ENCODE results near the gene NDUFAF3.
"Not testable (repeated sequence)": the region's sequence is repeated elsewhere in the genome, so short reads cannot be mapped to it uniquely, and the experiment has no call there.

Gene NDUFAF3

DNA sequence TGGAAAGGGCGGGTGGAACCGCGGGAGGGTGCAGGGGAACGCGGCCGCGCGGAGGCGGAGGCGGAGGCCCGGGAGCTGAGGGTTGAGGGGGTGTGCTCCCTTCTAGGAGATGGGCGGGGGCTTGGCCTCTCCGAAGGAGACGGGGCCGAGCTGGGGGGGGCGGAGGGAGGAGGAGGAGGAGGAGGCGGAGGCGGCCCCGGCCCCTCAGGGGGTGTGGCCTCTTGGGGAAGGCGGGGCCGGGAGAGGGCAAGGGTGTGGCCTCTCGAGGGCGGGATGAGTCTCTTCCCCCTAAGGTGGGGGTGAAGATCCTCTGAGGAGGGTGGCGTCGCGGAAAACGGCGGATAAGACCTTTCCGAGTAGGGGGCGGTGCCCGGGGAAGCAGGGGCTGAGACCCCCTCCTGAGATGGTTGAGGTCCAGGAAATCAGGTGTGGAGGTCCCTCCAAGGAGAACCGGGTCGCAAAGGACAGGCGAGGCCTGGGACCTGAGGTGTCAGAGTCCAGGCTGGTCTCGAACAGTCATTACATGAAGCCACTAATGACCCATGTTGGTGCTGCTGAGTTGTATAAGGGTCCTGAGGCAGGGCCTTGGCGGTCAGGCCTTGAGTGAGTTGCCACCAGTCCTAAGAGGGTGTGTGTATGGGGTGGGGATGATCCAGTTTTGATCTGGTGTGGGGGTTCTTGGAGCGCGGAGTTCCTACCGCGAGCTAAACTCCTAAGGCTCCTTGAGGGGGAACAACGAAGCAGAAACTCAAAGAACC is 14.0 kb upstream of the NDUFAF3 start:
- H3K9ac ChIP-seq (ENCODE audit: low read length), result peak overlapping the region; percentile 99
- H3K27ac ChIP-seq (ENCODE audit: low read depth, low read length), result peak overlapping the region; percentile 82
- no peaks in the 10 kb centered on the region for H3K9me2 ChIP-seq (replicated peaks; ENCODE audit: insufficient read depth, low read length)
- H3K79me2 ChIP-seq (ENCODE audit: insufficient read depth, low read length), result peaks cover 33% of the 10 kb centered on the region
- no peaks in the 10 kb centered on the region for H3K9me3 ChIP-seq (ENCODE audit: insufficient read depth, low read length)
- H3F3A ChIP-seq (ENCODE audit: insufficient read depth), result peaks cover 7% of the 10 kb centered on the region; the same call in 1 of the 2 replicates
- H4K20me1 ChIP-seq (ENCODE audit: low read depth, low read length), result peaks cover 6% of the 10 kb centered on the region; the same call in 1 of the 2 replicates
- peak overlapping the region; percentile 88 for H3K4me2 ChIP-seq (ENCODE audit: low read depth, low read length, poor library complexity, severe bottlenecking)
- no peaks in the 10 kb centered on the region for H3K27me3 ChIP-seq (ENCODE audit: low read length)
- H2AFZ ChIP-seq (ENCODE audit: low read depth, low read length, severe bottlenecking), result peak overlapping the region; percentile 82
- TF ChIP-seq CTCF (IDR thresholded peaks at IDR 0.05; ENCODE audit: insufficient read depth, low read length, poor library complexity, severe bottlenecking) (peak; percentile 3), EZH2phosphoT487 (conservative IDR thresholded peaks at IDR 0.05; ENCODE audit: low read length) (no peak)
- peak overlapping the region; percentile 90 for H3K4me3 ChIP-seq (ENCODE audit: insufficient read depth, low read length, poor library complexity, severe bottlenecking)
- no peaks in the 10 kb centered on the region for H3K36me3 ChIP-seq (ENCODE audit: low read length)

- not testable (repeated sequence) for H3K9me2 ChIP-seq (replicated peaks; ENCODE audit: insufficient read depth, low read length); H3K27me3 ChIP-seq (ENCODE audit: low read length); H3K4me3 ChIP-seq (ENCODE audit: insufficient read depth, low read length, poor library complexity, severe bottlenecking); H4K20me1 ChIP-seq (ENCODE audit: low read depth, low read length); H2AFZ ChIP-seq (ENCODE audit: low read depth, low read length, severe bottlenecking); H3K36me3 ChIP-seq (ENCODE audit: low read length); H3K9me3 ChIP-seq (ENCODE audit: insufficient read depth, low read length); H3F3A ChIP-seq (ENCODE audit: insufficient read depth)
- H3K27ac ChIP-seq (ENCODE audit: low read depth, low read length), result peak overlapping the region; percentile 82; the same call in 1 of the 2 replicates
- peak overlapping the region; percentile 99; the same call in 1 of the 2 replicates for H3K9ac ChIP-seq (ENCODE audit: low read length)
- peak overlapping the region; percentile 88 for H3K4me2 ChIP-seq (ENCODE audit: low read depth, low read length, poor library complexity, severe bottlenecking)
- peaks cover 33% of the 10 kb centered on the region for H3K79me2 ChIP-seq (ENCODE audit: insufficient read depth, low read length)
Measured at GRCh38 chr3:49008627-49009026, 13.3 kb upstream of the NDUFAF3 start.

DNA sequence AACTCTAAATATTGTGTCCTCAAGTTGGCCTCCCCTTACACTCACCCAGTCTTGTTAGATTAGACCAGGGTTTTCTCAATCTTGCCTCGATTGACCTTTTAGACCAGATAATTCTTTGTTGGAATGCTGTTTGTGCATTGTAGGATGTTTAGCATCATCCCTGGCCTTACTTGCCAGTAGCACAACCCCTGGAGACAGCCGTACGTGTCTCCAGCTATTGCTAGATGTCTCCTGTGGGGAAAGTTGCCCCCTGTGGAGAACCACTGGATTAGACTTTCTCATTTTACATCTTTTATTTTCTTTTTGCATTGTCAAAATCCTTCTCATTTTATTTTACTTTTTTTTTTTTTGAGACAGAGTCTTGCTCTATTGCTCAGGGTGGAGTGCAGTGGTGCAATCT is 12.5 kb upstream of the NDUFAF3 start:
- H3K27me3 ChIP-seq (ENCODE audit: low read length), result no peaks in the 10 kb centered on the region
- H3K27ac ChIP-seq (ENCODE audit: low read depth, low read length), result no peak overlapping the region
- no peaks in the 10 kb centered on the region for H3K9me3 ChIP-seq (ENCODE audit: insufficient read depth, low read length)
- TF ChIP-seq EZH2phosphoT487 (conservative IDR thresholded peaks at IDR 0.05; ENCODE audit: low read length), result no peak
- TF ChIP-seq CTCF (IDR thresholded peaks at IDR 0.05; ENCODE audit: insufficient read depth, low read length, poor library complexity, severe bottlenecking), result no peak
- no peaks in the 10 kb centered on the region for H3K36me3 ChIP-seq (ENCODE audit: low read length)
- H3K9me2 ChIP-seq (replicated peaks; ENCODE audit: insufficient read depth, low read length), result no peaks in the 10 kb centered on the region
- H4K20me1 ChIP-seq (ENCODE audit: low read depth, low read length), result peaks cover 6% of the 10 kb centered on the region; the same call in 1 of the 2 replicates
- peaks cover 7% of the 10 kb centered on the region; the same call in 1 of the 2 replicates for H3F3A ChIP-seq (ENCODE audit: insufficient read depth)
- H2AFZ ChIP-seq (ENCODE audit: low read depth, low read length, severe bottlenecking), result no peak overlapping the region
- H3K9ac ChIP-seq (ENCODE audit: low read length), result no peak overlapping the region
- H3K4me3 ChIP-seq (ENCODE audit: insufficient read depth, low read length, poor library complexity, severe bottlenecking), result no peak overlapping the region
- H3K79me2 ChIP-seq (ENCODE audit: insufficient read depth, low read length), result peaks cover 33% of the 10 kb centered on the region
- H3K4me2 ChIP-seq (ENCODE audit: low read depth, low read length, poor library complexity, severe bottlenecking), result no peak overlapping the region

GRCh38 chr3:49012441-49013017 is 9.4 kb upstream of the NDUFAF3 start:
- Histone ChIP-seq H3K27me3 (ENCODE audit: low read length) (no peaks in the 10 kb centered on the region), H3K4me3 (ENCODE audit: insufficient read depth, low read length, poor library complexity, severe bottlenecking) (no peak overlapping the region), H3K36me3 (ENCODE audit: low read length) (no peaks in the 10 kb centered on the region), H4K20me1 (ENCODE audit: low read depth, low read length) (peaks cover 6% of the 10 kb centered on the region; the same call in 1 of the 2 replicates), H3K9me3 (ENCODE audit: insufficient read depth, low read length) (no peaks in the 10 kb centered on the region), H3K9ac (ENCODE audit: low read length) (no peak overlapping the region), H3K27ac (ENCODE audit: low read depth, low read length) (no peak overlapping the region), H3F3A (ENCODE audit: insufficient read depth) (peaks cover 14% of the 10 kb centered on the region), H3K79me2 (ENCODE audit: insufficient read depth, low read length) (peaks cover 33% of the 10 kb centered on the region), H2AFZ (ENCODE audit: low read depth, low read length, severe bottlenecking) (no peak overlapping the region), H3K4me2 (ENCODE audit: low read depth, low read length, poor library complexity, severe bottlenecking) (no peak overlapping the region), H3K9me2 (replicated peaks; ENCODE audit: insufficient read depth, low read length) (no peaks in the 10 kb centered on the region)
- TF ChIP-seq EZH2phosphoT487 (conservative IDR thresholded peaks at IDR 0.05; ENCODE audit: low read length), result no peak
- no peak for TF ChIP-seq CTCF (IDR thresholded peaks at IDR 0.05; ENCODE audit: insufficient read depth, low read length, poor library complexity, severe bottlenecking)

Measured in SU-DHL-6 (cell line).